GM18870 (cell line): Measurements from ENCODE around the gene RAD1.

Source experiments
- ATAC-seq: cut with Tn5 transposase; IDR thresholded peaks from one replicate; pipeline ENCODE4 v1.9.1; 2021; ENCODE audit warnings: moderate library complexity; ENCODE audit not compliant: unreplicated experiment

Gene RAD1

DNA sequence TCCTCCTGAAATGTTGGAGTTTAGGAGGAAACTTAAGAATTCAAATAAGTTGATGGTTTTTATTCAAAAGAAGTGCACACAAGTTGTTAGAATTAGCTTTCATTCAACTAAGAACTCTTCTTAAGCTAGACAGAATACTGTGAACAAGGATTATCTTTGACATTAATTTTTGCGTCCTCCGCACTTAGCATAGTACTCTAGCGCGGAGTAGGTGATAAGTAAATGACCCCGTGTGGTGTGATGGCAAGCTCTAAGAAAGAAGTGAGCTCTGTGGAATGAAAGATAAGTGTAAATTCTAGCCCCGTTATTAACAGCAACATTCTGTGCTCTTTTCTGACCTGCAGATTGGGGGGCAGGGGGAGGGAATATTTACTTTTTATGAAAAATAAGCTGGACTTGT, 1.2 kb upstream of the RAD1 start:
- ATAC-seq: no peak

DNA sequence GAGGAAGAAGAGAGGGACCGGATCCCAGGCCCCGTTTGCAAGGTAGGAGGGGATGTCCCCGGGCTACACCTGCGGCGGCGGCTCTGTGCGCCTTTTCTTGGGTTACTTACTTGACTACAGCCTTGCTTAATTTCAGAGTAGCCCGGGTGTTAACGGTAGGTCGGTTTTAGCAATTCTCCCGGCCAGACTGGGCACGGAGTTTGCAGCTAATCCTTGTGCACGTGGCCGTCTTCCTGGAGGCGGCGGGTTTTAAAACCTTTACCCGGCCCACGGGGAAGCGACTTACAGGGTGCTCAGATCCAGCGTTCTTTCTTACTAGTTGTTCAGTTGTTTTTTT, 520 bp upstream of the RAD1 start:
- ATAC-seq: peak; percentile 15

GRCh38 chr5:34914671-34915138, 599 bp downstream of the RAD1 start:
- peak; percentile 20 for ATAC-seq

GRCh38 chr5:34913072-34913471, 2.2 kb downstream of the RAD1 start:
- no peak for ATAC-seq

- ATAC-seq: no peak
Measured at GRCh38 chr5:34905564-34905963, 9.7 kb downstream of the RAD1 start.

GRCh38 chr5:34903260-34903659, 12.0 kb downstream of the RAD1 start:
- no peak for ATAC-seq

- no peak for ATAC-seq
Measured at GRCh38 chr5:34900652-34901051, 14.7 kb downstream of the RAD1 start.

DNA sequence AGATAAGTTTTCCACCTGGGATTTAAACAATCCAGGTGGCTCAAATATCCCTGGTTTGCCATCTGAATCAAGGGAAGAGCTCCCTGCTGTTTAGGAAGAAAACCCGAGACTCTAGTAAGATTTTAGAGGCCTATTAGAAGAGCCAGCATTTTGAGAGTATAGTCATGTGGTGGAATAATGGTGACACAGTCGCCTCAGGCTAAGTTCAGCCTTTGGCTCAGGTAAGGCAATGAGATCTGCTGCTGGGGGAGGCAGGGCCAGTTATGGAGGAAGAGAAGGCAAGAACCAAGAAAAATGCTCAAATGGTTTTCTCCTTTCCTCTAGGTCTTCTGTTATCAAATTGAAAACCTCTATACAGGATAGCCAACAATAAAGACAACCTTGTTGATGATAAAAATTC, 16.2 kb downstream of the RAD1 start:
- no peak for ATAC-seq

GRCh38 chr5:34898258-34898895, 16.9 kb downstream of the RAD1 start:
- ATAC-seq: peak; percentile 86

DNA sequence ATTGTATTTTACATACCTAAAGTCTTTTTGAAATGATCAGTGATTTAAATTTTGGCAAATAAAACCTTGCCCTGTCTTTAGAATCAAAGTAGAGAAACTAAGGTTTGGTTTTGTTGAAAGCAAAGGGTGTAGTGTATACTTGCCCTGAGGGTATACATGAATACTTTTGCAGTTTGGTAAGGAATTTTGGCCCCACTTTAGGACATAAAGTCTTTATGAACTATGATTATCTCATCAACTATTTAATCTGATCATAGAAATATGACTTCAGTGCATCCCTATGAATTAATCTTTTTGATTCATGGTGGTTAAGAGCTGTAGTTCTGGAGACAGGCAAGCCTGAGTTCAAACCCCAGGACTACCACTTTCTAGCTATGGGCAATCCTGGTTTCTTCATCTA, 17.7 kb downstream of the RAD1 start:
- no peak for ATAC-seq

DNA sequence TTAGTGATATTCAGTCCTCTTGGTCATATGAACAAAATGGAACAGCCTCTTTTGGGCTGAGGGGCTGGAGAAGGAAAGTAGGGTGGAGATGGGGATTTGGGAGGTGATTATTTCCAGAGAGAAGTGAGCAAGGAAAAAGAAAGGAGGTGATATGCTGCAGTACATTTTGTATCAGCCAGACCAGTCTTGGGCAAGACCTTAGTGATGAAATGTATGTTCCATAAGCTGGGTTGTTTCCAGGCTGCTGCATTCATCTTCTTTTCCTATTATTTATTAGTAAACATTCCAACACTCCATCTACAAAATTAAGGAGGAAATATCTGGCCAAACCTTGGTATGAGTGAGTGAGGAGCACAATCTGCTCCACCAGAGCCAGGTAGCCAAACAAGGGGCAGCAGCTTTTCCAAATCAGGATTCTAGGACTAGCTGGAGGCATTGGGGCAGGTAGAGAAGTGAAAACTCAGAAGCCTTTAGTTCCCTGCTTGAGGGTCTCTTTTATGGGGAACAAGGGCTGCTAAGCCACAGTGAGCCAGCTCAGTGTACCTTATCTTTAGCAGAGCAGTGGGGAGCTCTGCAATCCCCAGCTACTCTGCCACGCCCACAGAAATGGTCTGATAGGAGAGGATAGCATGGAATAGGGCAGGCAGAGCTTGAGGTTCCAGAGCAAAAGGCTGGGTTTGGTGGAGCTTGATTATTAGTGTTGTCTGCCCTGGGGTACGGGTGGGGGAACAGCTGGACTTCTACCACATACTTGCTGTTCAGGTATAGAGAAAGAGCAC, 19.5 kb downstream of the RAD1 start:
- no peak for ATAC-seq

GRCh38 chr5:34894716-34895115, 20.6 kb downstream of the RAD1 start:
- no peak for ATAC-seq

DNA sequence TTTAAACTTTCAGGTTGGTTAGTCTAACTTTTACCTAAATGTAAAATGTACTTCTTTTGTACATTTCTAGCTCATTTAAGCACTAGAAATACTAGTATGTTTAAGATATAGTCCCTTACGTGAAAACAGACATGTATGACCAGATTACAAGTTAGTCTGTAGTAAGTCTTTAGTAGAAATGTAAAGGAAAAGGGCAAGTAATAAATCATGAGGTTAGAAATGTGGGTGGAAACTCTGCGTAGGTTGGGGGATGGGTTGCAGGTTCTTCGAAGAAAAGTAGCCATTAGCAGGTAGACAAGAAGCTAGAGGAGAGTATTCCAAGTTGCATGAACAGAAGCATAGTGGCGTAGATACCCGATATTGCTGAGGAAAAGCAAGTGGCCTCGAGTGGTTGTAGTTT, 22.9 kb downstream of the RAD1 start:
- ATAC-seq: no peak

DNA sequence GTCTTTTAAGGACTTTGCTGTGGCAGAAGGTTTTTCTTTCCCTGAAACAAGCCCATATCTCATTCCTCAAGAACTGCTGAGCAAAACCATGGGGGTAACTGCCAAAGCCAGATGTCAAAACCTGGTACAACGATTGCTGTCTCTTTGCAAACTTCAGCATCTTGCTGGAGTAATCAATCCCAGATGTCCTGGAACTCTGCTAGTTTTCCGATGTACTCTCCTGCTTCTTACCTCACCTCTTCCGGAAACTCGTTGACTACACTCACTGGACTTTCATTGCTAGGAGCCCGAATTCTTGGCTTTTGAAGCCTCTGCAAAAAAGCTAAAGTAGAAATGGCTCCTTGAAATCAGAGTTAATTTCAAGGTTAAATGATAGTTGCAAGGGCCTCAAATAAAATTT, 23.3 kb downstream of the RAD1 start:
- ATAC-seq: no peak

DNA sequence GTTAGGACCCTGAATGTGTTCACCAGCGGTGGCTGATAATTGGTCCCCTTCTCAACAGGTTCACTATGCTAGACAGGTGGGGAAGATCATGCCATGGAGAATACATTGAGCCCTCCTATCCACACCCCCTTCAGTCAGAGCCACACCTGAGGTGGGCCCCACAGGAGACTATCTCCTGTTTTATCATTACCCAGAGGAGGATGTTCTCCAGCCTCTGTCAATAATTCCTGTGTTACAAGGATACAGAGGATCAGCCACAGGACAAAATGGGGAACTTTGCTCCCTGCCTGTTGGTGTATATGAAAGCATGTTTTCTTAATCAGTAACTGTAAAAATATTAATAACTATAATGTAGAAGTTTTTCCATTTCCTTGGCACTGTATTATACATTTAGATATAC, 25.9 kb downstream of the RAD1 start:
- no peak for ATAC-seq

DNA sequence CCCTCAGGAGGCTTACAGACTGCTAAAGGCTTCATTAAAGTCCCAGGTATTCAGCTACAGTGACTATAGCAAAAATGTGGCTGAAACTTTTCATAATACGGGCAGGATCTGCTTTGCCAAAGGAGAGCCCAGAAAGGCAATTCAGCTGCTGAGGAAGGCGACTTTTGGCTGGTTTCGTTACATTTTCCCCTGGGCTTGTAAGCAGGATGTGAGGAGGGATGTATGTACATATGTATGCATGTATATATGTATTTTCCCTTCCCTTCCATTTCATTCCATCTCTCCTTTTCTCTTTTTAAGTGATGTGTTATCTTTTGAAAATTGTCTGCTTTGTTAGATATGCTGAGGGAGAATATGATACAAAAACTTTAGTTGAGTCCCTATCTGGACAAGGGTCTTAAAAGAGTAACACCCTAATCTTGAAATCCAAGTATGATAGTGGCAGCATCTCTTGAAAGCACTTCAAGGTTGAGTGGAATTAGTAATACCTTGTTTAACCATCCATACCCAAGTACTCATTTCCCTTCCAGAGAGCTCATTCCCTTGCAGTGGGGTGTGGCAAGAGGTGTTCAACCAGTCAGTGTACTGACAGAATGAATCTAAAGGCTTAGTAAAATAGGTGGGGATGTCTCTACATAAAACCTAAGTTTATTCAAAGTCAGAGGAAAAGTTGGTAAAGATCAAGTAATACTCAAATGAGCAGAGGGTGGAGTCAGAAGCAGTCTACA, 28.7 kb downstream of the RAD1 start:
- ATAC-seq: no peak

GRCh38 chr5:34881246-34881645, 34.1 kb downstream of the RAD1 start:
- no peak for ATAC-seq

GRCh38 chr5:34876275-34876674, 39.0 kb downstream of the RAD1 start:
- ATAC-seq: no peak

DNA sequence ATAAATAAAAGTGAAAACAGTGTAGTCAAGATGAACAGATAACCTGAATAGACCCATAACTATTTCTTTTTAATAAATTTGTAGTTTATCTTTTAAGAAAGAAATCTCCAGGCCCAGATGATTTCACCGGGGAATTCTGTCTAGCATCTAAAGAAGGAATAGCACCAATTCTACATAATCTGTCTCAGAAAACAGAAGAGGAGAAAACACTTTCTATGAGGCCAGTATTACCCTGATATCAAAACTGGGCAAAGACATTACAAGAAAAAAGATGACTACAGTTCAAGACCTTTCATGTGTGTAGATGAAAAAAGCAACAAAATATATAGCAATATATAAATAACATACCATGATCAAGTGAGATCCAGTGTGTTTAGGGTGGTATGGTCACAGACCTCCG, 44.9 kb downstream of the RAD1 start:
- ATAC-seq: no peak

DNA sequence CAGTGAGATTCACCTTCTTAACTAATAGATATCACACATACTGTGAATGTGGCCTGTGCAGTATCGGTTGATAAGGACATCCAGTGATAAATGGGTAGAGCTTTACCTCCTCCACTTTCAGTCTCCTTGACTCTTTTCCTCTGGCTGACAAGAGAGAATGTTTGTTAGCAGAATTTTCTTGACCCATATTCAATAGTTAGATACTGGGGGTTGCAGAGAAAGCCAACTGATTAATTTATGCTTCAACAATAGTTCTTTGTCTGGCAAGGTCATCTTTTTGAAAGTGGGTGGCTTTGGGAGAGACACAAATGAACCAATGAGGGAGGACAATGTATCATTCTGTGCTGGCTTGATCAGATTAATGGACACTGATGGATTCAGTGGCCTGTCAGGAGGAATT, 46.0 kb downstream of the RAD1 start:
- ATAC-seq: no peak

DNA sequence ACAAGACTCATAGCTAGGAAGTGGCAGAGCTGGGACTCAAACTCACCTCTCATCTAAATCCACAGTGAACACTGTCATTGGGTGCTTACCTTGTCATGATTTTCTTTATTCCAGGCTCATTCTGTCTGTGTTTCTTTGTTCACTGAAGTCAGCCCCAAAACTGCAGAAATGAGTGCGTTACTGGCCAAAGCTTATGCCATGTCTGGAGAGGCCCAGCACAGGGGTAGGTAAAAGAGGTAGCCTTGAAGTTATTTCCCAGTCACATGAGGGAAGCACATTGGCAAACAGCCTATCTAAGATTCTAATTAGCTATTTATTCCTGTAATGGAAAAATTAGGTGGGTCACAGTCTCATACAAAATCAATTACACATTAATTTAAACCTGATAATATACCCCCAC, 46.5 kb downstream of the RAD1 start:
- ATAC-seq: no peak

DNA sequence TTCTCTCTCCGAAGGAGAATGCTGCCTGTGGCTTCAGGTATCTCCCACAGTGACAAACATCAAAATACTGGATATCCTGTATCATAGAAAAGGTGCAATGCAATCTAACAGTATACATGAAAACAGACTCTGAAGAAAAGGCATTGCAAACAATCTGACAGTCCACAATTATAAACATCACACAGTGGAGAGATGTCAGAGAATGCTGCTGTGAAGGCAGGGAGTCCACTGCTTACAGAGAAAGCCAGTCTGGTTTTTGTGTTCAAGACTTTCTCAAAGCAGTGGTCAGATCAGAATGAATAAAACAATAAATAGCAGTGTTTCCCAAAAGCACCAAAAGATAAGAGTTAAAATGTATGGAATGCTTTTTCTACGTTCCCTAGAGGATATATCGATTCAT, 47.6 kb downstream of the RAD1 start:
- ATAC-seq: no peak
